ENCODE data around the gene UBALD2. TPM values are rescaled to one million over a fixed set of nuclear protein-coding genes. Genes with fewer than 3 reads are reported as not detected.
A peak's percentile ranks its signal among the peaks of the same experiment; 100 is the strongest.
"Not testable (repeated sequence)": the region's sequence is repeated elsewhere in the genome, so short reads cannot be mapped to it uniquely, and the experiment has no call there.

UBALD2 gene
- polyA plus RNA-seq, 1 experiment = 18.1 TPM

DNA sequence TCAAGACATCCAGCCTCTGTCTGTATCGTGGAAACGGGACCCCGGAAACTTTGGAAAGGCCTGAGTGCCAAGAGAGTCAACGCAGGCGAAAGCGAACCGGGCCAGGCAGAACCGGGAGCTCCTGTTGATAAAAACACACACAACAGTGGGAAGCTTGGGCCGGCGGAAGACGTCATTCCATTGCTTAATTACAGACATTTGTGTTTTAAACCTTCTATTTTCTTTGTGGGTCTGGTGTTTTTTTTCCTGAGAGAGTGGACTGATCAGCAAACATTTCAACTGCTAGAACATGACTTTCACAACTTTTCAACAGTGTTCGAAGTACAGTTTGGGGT is 24.0 kb upstream of the UBALD2 start:
- H3K27me3 ChIP-seq (ENCODE audit: control insufficient read depth, insufficient read depth, low read length) = peaks cover 57% of the 10 kb centered on the region
- TF ChIP-seq, protein P1, sequence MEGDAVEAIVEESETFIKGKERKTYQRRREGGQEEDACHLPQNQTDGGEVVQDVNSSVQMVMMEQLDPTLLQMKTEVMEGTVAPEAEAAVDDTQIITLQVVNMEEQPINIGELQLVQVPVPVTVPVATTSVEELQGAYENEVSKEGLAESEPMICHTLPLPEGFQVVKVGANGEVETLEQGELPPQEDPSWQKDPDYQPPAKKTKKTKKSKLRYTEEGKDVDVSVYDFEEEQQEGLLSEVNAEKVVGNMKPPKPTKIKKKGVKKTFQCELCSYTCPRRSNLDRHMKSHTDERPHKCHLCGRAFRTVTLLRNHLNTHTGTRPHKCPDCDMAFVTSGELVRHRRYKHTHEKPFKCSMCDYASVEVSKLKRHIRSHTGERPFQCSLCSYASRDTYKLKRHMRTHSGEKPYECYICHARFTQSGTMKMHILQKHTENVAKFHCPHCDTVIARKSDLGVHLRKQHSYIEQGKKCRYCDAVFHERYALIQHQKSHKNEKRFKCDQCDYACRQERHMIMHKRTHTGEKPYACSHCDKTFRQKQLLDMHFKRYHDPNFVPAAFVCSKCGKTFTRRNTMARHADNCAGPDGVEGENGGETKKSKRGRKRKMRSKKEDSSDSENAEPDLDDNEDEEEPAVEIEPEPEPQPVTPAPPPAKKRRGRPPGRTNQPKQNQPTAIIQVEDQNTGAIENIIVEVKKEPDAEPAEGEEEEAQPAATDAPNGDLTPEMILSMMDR (IDR thresholded peaks at IDR 0.05; ENCODE audit: low read depth, low read length) = no peak
- CTCF ChIA-PET = interaction anchor here (0.7 kb wide), 1 partner anchor 39 kb away, joined by 4 read pairs; no protein-coding TSS in a partner anchor

DNA sequence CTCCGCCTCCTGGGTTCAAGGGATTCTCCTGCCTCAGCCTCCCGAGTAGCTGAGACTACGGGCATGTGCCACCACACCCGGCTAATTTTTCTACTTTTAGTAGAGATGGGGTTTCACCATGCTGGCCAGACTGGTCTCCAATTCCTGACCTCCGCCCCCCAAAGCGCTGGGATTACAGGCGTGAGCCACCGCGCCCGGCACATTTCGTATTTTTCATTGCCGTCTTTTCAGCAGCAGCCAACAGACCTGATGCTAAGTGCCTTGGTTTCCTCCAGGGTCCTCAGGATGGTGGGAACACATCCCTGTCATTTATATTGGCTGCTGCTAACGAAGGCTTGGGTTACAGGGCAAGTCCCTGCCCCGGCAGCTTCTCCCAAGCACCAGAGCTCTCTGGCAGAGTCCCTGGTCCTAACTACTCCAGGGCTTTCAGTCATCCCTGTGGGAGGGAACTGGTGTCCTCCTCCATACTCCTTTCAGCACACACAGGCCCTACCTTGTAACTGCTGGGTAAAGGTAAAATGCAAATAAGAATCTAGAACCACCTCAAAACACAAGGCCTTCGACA is 23.4 kb upstream of the UBALD2 start:
- ChIA-PET CTCF (no interaction called here), POLR2A (interaction anchor here (1.0 kb wide), 1 partner anchor 457 kb away, joined by 3 read pairs; no protein-coding TSS in a partner anchor)
- no peak for DNase-seq (ENCODE audit: low read depth, low spot score)
- Histone ChIP-seq H3K27me3 (ENCODE audit: control insufficient read depth, insufficient read depth, low read length) (peaks cover 59% of the 10 kb centered on the region), H3K4me3 (ENCODE audit: low read depth, low read length) (no peak overlapping the region), H3K27ac (ENCODE audit: low read depth, low read length) (no peak overlapping the region), H3K9me3 (ENCODE audit: control insufficient read depth, insufficient read depth, low read length) (no peaks in the 10 kb centered on the region)
- TF ChIP-seq, protein P1 (IDR thresholded peaks at IDR 0.05; ENCODE audit: low read depth, low read length) = no peak

More for the DNA sequence above, 24.0 kb upstream of the UBALD2 start:
- peak overlapping the region; percentile 65 for H3K4me3 ChIP-seq (ENCODE audit: low read depth, low read length)
- DNase-seq (ENCODE audit: low read depth, low spot score) = no peak
- POLR2A ChIA-PET = interaction anchor here (0.7 to 1.0 kb wide), 2 partner anchors 24 to 456 kb away, joined by 3 to 8 read pairs; partner anchors contain the start of gene UBALD2
- no peak overlapping the region for H3K27ac ChIP-seq (ENCODE audit: low read depth, low read length)
- H3K9me3 ChIP-seq (ENCODE audit: control insufficient read depth, insufficient read depth, low read length) = no peaks in the 10 kb centered on the region

DNA sequence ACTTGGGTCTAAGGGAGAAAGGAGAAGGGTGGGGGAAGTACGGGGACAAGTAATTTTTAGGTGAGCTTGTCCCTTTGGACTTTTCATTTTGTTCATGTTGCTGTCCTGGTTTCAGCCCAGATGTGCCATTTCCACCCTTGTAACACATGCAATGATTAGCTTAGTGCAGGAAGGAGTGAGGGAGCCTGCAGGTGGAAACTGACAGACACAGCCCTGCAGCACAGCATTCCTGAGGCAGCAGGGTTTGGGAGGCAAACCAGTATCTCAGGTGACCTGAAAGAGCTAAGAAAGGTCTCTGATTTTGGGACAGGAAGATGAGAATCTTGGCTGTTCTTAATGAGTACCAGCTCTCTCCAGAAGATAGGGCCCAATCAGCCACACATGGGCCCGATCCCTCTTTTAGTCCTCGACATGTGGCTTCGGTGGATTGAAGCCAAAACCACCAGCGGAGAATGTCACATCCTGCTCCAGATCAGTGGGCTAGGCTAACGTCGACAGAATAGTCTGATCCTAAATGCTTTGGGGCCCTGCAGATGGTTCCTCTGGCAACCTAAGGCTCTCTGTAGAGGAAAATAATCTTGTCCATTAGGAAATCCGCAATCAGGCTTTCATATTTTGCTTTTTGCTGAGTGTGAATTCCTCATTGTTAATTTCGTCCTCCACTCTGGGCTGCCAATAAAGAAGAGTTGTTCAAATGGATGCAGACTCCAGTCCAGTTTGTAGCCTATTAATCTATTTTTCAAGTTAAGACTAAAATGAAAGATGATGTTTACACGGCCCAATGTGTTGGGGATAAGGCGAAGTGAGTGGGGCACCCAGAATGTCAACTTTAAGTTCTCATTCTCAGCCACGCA is 21.1 kb upstream of the UBALD2 start:
- H3K9me3 ChIP-seq (ENCODE audit: control insufficient read depth, insufficient read depth, low read length) = no peaks in the 10 kb centered on the region
- H3K4me3 ChIP-seq (ENCODE audit: low read depth, low read length) = no peak overlapping the region
- no peak for DNase-seq (ENCODE audit: low read depth, low spot score)
- TF ChIP-seq, protein P1 (IDR thresholded peaks at IDR 0.05; ENCODE audit: low read depth, low read length) = no peak
- no peak overlapping the region for H3K27ac ChIP-seq (ENCODE audit: low read depth, low read length)
- CTCF ChIA-PET = no interaction called here
- H3K27me3 ChIP-seq (ENCODE audit: control insufficient read depth, insufficient read depth, low read length) = peaks cover 57% of the 10 kb centered on the region
- POLR2A ChIA-PET = interaction anchor here (0.8 kb wide), 1 partner anchor 21 kb away, joined by 3 read pairs; the partner anchor contains the start of gene UBALD2

DNA sequence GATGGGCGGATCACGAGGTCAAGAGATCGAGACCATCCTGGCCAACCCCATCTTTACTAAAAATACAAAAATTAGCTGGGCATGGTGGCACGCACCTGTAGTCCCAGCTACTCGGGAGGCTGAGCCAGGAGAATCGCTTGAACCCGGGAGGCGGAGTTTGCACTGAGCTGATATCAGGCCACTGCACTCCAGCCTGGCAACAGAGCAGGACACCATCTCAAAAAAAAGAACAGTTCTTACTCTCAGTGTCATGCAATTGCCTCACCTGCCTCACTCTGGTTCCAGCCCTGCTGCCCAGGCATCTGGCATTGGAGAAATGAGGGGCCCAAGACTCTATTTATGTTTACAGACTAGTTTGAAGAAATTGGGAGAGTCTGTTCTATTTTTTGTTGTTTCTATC is 20.4 kb upstream of the UBALD2 start:
- POLR2A ChIA-PET = interaction anchor here (0.8 to 1.6 kb wide), 2 partner anchors 20 kb away, joined by 3 to 7 read pairs; partner anchors contain the start of gene UBALD2
- H3K9me3 ChIP-seq (ENCODE audit: control insufficient read depth, insufficient read depth, low read length); CTCF ChIA-PET; H3K27ac ChIP-seq (ENCODE audit: low read depth, low read length); H3K4me3 ChIP-seq (ENCODE audit: low read depth, low read length); DNase-seq (ENCODE audit: low read depth, low spot score): not testable (repeated sequence)
- H3K27me3 ChIP-seq (ENCODE audit: control insufficient read depth, insufficient read depth, low read length) = peaks cover 52% of the 10 kb centered on the region

DNA sequence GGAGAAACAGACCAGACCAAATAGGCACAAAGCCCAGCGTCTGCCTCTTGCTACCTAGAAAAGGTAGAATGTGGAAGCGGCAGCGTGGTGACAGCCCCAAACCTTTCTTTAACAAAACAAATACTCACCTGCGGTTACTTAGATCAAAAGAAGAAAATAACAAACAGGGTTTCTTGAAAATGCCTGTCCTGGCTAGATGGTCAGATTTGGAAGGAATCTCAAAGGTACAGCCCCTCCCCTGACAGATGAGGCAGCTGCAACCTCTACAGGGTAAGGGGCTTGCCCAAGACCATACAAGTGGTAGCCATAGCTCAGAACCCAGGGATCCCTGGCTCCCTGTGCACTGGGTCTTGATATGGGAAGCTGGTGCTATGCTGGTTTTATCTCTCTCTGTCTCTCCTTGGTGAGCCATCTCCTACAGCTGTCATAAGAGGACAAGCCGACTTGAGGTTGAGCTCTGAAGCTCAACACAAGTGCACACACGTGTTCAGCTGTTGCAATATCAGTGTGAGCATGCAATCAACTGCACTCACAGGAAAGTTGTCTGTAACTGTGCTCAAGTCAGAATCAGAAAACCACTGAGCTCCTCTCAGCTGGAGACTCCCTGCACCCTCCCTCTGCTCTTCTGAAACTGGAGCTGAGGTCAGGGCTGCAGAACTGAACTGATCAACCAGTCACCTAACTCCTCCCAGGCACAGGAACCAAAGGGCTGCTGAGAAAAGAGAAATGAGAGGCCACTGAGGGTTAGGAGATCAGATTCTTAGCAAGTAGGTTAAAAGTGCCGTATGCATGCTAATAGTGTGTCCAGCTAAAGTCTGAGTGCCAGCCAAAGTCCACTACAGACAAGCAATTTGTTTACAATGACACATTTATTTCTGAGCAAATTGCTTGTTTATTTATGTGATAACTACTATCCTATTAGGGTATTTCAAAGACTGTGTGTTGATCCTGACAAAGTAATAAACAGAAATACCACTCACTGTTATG is 18.8 kb upstream of the UBALD2 start:
- ChIA-PET CTCF (interaction anchor here (2.6 kb wide), 1 partner anchor 33 kb away, joined by 13 read pairs; no protein-coding TSS in a partner anchor), POLR2A (interaction anchor here (0.6 to 1.6 kb wide), 2 partner anchors 19 to 22 kb away, joined by 3 to 7 read pairs; partner anchors contain the start of gene UBALD2)
- Histone ChIP-seq H3K27ac (ENCODE audit: low read depth, low read length) (no peak overlapping the region), H3K9me3 (ENCODE audit: control insufficient read depth, insufficient read depth, low read length) (no peaks in the 10 kb centered on the region), H3K4me3 (ENCODE audit: low read depth, low read length) (no peak overlapping the region), H3K27me3 (ENCODE audit: control insufficient read depth, insufficient read depth, low read length) (peaks cover 42% of the 10 kb centered on the region)
- TF ChIP-seq, protein P1 (IDR thresholded peaks at IDR 0.05; ENCODE audit: low read depth, low read length) = no peak
- DNase-seq (ENCODE audit: low read depth, low spot score) = no peak

Data from AG04450 (cell line).